Neural cell (in vitro differentiated cells): ENCODE data around the gene FGF12.

ENCODE experiments used
- CTCF ChIP-seq: fragments of 450-650 bp; IDR thresholded peaks from 2 replicates; pipeline ENCODE4 v1.5.1; 2014; ENCODE audit warnings: antibody characterized with exemption, mild to moderate bottlenecking, moderate library complexity; ENCODE audit not compliant: poor library complexity, severe bottlenecking
- EP300 ChIP-seq: fragments of 450-650 bp; conservative IDR thresholded peaks from 2 replicates; pipeline ENCODE4 v1.6.1; 2014; ENCODE audit warnings: antibody characterized with exemption, mild to moderate bottlenecking, moderate library complexity; ENCODE audit not compliant: poor library complexity, severe bottlenecking
- EZH2 ChIP-seq: fragments of 200-600, 300-800 bp; shearing (Covaris generic), sonication (generic); IDR thresholded peaks from 2 replicates; pipeline ENCODE4 v1.6.1; 2014; ENCODE audit warnings: antibody characterized with exemption, low read length, borderline replicate concordance, mild to moderate bottlenecking; ENCODE audit not compliant: insufficient read depth, poor library complexity, severe bottlenecking
- POLR2AphosphoS5 ChIP-seq: IDR thresholded peaks from 2 replicates; pipeline ENCODE4 v1.6.1; 2012
- REST ChIP-seq: IDR thresholded peaks from 2 replicates; pipeline ENCODE4 v1.6.1; 2012; ENCODE audit warnings: borderline replicate concordance
- SMC3 ChIP-seq: fragments of 450-650 bp; conservative IDR thresholded peaks from 2 replicates; pipeline ENCODE4 v1.6.1; 2014; ENCODE audit warnings: antibody characterized with exemption, mild to moderate bottlenecking, moderate library complexity; ENCODE audit not compliant: poor library complexity
- TAF1 ChIP-seq: IDR thresholded peaks from 2 replicates; pipeline ENCODE4 v1.6.1; 2012; ENCODE audit warnings: low read depth

- no peak for TF ChIP-seq SMC3
- TF ChIP-seq EZH2 = no peak
- no peak for TF ChIP-seq CTCF
- TF ChIP-seq POLR2AphosphoS5 = no peak
- TF ChIP-seq REST = no peak
- TF ChIP-seq TAF1 = no peak
- TF ChIP-seq EP300 = no peak
Measured at GRCh38 chr3:192578729-192579128, 148.6 kb downstream of the FGF12 start.
